Measurements from ENCODE around the gene TRMT10B. TPM values are rescaled to one million over a fixed set of nuclear protein-coding genes. Genes with fewer than 3 reads are reported as not detected.

The TRMT10B gene
- total and polyA plus RNA-seq, 2 of the 13 experiments (the other 11 are each of a cell fraction or from before 2014, with no cell fraction given), result 3.1 to 3.9 TPM

DNA sequence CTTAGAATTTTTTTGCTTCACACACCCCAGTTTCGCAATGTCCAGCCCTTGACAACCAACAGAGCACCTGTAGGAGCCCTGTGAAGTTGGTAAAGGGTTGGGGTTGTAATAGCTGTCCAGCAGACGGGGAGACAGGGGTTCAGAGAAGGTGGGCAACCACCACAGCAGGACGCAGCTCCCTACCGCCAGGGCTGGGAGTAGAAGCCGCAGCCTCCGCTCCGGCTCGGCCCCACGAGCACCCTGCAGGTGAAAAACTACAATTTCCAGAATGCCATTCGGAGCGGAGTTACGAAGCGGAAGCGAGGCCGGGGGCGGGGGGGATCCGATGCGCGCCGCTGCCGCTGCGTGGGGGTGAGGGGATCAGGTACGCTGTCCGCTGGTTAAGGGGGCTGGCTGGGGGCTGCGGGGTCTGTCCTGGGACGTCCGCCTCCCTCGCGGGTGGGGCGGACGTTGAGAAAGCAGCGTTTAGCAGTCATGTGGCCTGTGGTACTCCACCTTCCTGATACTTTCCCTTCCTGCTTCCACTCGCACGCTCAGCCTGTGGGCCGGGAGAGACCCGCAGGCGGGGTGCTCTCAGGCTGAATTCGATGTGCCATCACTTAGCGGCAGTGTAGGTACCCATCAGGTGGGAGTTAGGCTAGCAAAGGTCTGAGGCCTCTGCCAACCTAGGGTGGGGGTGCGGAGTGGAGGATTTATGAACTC is at the start of gene TRMT10B (continued):
- no peak for TF ChIP-seq NR2F1 (CRISPR knock-in tag; IDR thresholded peaks at IDR 0.05)
- TF ChIP-seq HOXA9 (CRISPR knock-in tag; IDR thresholded peaks at IDR 0.05; ENCODE audit: borderline replicate concordance), result no peak
- TF ChIP-seq ZNF10 (CRISPR knock-in tag; IDR thresholded peaks at IDR 0.05; ENCODE audit: borderline replicate concordance, low read depth), result no peak
- TF ChIP-seq ZFX (CRISPR knock-in tag; IDR thresholded peaks at IDR 0.05; ENCODE audit: low read depth), result peak; percentile 88
- TF ChIP-seq, protein P1, sequence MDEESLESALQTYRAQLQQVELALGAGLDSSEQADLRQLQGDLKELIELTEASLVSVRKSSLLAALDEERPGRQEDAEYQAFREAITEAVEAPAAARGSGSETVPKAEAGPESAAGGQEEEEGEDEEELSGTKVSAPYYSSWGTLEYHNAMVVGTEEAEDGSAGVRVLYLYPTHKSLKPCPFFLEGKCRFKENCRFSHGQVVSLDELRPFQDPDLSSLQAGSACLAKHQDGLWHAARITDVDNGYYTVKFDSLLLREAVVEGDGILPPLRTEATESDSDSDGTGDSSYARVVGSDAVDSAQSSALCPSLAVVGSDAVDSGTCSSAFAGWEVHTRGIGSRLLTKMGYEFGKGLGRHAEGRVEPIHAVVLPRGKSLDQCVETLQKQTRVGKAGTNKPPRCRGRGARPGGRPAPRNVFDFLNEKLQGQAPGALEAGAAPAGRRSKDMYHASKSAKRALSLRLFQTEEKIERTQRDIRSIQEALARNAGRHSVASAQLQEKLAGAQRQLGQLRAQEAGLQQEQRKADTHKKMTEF (CRISPR knock-in tag; IDR thresholded peaks at IDR 0.05), result peak; percentile 19; the same call in 1 of the 2 replicates
- no peak for TF ChIP-seq ZNF280D (CRISPR knock-in tag; IDR thresholded peaks at IDR 0.05)
- TF ChIP-seq GMEB1 (CRISPR knock-in tag; IDR thresholded peaks at IDR 0.05; ENCODE audit: borderline replicate concordance), result peak; percentile 85
- TF ChIP-seq, protein P2, sequence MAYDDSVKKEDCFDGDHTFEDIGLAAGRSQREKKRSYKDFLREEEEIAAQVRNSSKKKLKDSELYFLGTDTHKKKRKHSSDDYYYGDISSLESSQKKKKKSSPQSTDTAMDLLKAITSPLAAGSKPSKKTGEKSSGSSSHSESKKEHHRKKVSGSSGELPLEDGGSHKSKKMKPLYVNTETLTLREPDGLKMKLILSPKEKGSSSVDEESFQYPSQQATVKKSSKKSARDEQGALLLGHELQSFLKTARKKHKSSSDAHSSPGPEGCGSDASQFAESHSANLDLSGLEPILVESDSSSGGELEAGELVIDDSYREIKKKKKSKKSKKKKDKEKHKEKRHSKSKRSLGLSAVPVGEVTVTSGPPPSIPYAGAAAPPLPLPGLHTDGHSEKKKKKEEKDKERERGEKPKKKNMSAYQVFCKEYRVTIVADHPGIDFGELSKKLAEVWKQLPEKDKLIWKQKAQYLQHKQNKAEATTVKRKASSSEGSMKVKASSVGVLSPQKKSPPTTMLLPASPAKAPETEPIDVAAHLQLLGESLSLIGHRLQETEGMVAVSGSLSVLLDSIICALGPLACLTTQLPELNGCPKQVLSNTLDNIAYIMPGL (CRISPR knock-in tag; IDR thresholded peaks at IDR 0.05; ENCODE audit: borderline replicate concordance in 1 of 2, low read depth in 1 of 2), result peak; percentile 37 to 57; a peak in 2 of 4 replicates
- no peak for TF ChIP-seq ZNF136 (CRISPR knock-in tag; IDR thresholded peaks at IDR 0.05; ENCODE audit: low read depth)
- TF ChIP-seq ZKSCAN1 (IDR thresholded peaks at IDR 0.05; ENCODE audit: low read length), result no peak
- TF ChIP-seq ZSCAN9 (CRISPR knock-in tag; IDR thresholded peaks at IDR 0.05; ENCODE audit: borderline replicate concordance), result no peak
- TF ChIP-seq MTF2 (CRISPR knock-in tag; IDR thresholded peaks at IDR 0.05; ENCODE audit: borderline replicate concordance), result no peak
- no peak for TF ChIP-seq ZFP62 (CRISPR knock-in tag; IDR thresholded peaks at IDR 0.05)
- no peak for TF ChIP-seq KLF12 (CRISPR knock-in tag; IDR thresholded peaks at IDR 0.05; ENCODE audit: borderline replicate concordance)
- no peak for TF ChIP-seq ATF1 (CRISPR knock-in tag; IDR thresholded peaks at IDR 0.05)
- TF ChIP-seq ZNF253 (CRISPR knock-in tag; IDR thresholded peaks at IDR 0.05; ENCODE audit: borderline replicate concordance), result no peak
- TF ChIP-seq HOXA5 (CRISPR knock-in tag; IDR thresholded peaks at IDR 0.05), result no peak
- no peak for TF ChIP-seq ZNF34 (CRISPR knock-in tag; IDR thresholded peaks at IDR 0.05; ENCODE audit: borderline replicate concordance)
- TF ChIP-seq KDM2A (CRISPR knock-in tag; IDR thresholded peaks at IDR 0.05; ENCODE audit: borderline replicate concordance, low read depth), result peak; percentile 48; the same call in 1 of the 2 replicates
- no peak for TF ChIP-seq ZNF12 (CRISPR knock-in tag; IDR thresholded peaks at IDR 0.05)
- no peak for TF ChIP-seq RFX3 (CRISPR knock-in tag; IDR thresholded peaks at IDR 0.05)
- TF ChIP-seq ZSCAN25 (CRISPR knock-in tag; IDR thresholded peaks at IDR 0.05), result no peak
